IMR-90 (cell line): Measurements from ENCODE around the gene CERK. TPM values are rescaled to one million over a fixed set of nuclear protein-coding genes. Genes with fewer than 3 reads are reported as not detected.

Experiments
- ATAC-seq: fragments of 200-7000 bp; cut with Tn5 transposase; 2 replicates; pipeline ENCODE4 v1.9.1; 2020; ENCODE audit warnings: low read depth, mild to moderate bottlenecking, moderate library complexity
- BruUV-seq: library from RNA; stranded (reverse); fragments of 400-500 nt; replicated peaks from 2 replicates; lab custom pipeline; 2021; lab: Mats Ljungman, UMichigan
- CTCF ChIA-PET: fragments of 300-600 bp; formaldehyde crosslinking; extraction: SDS; loops from one replicate; lab custom pipeline; 2021; ENCODE audit warnings: antibody characterized with exemption; lab: Yijun Ruan, JAX
- POLR2A ChIA-PET: fragments of 300-600 bp; sonication (Branson Sonifier 250); formaldehyde crosslinking; loops from one replicate; lab custom pipeline; 2022; ENCODE audit warnings: antibody characterized with exemption; ENCODE audit not compliant: unreplicated experiment; lab: Charles Lee
- DNase-seq: peaks from one replicate; pipeline ENCODE4 v3.0.0; 2013
- H2AFZ ChIP-seq: replicated peaks from 2 replicates; pipeline ENCODE3; 2013; ENCODE audit warnings: low read length, mild to moderate bottlenecking; ENCODE audit not compliant: poor library complexity
- H2AK5ac ChIP-seq: 2 replicates; pipeline ENCODE4 v1.6.1; 2013; ENCODE audit warnings: low read depth, low read length, inconsistent platforms
- H2AK9ac ChIP-seq: replicated peaks from 2 replicates; pipeline ENCODE3; 2013; ENCODE audit warnings: mild to moderate bottlenecking, low read depth, low read length, moderate library complexity; ENCODE audit not compliant: poor library complexity
- H2BK120ac ChIP-seq: 2 replicates; pipeline ENCODE4 v1.6.1; 2013; ENCODE audit warnings: low read depth, low read length, inconsistent platforms
- H2BK15ac ChIP-seq: 3 replicates; pipeline ENCODE4 v1.6.1; 2013; ENCODE audit warnings: low read depth, low read length, inconsistent platforms
- H2BK20ac ChIP-seq: 2 replicates; pipeline ENCODE4 v1.6.1; 2013; ENCODE audit warnings: low read depth, mild to moderate bottlenecking, inconsistent platforms, low read length, moderate library complexity
- H2BK5ac ChIP-seq: 2 replicates; pipeline ENCODE4 v1.6.1; 2013; ENCODE audit warnings: mild to moderate bottlenecking, low read depth, low read length, inconsistent platforms; ENCODE audit not compliant: poor library complexity, severe bottlenecking
- H3K14ac ChIP-seq: replicated peaks from 2 replicates; pipeline ENCODE4 v1.6.1; 2013; ENCODE audit warnings: low read depth, low read length, inconsistent platforms
- H3K18ac ChIP-seq: 2 replicates; pipeline ENCODE4 v1.6.1; 2013; ENCODE audit warnings: low read depth, low read length, control low read depth
- H3K23ac ChIP-seq: 2 replicates; pipeline ENCODE4 v1.6.1; 2013; ENCODE audit warnings: low read depth, low read length, inconsistent platforms
- H3K27ac ChIP-seq: 2 replicates; pipeline ENCODE4 v1.5.1; 2013; ENCODE audit warnings: mild to moderate bottlenecking, control low read depth, low read length; ENCODE audit not compliant: insufficient read depth
- H3K27me3 ChIP-seq: 2 replicates; pipeline ENCODE4 v1.6.1; 2013; ENCODE audit warnings: low read length; ENCODE audit not compliant: control insufficient read depth, insufficient read depth
- H3K36me3 ChIP-seq: 2 replicates; pipeline ENCODE4 v1.6.1; 2013; ENCODE audit warnings: low read length, mixed read lengths; ENCODE audit not compliant: control insufficient read depth, insufficient read depth
- H3K4ac ChIP-seq: 2 replicates; pipeline ENCODE4 v1.6.1; 2013; ENCODE audit warnings: low read depth, low read length, inconsistent platforms
- H3K4me1 ChIP-seq: 2 replicates; pipeline ENCODE4 v1.6.1; 2013; ENCODE audit warnings: low read length, mixed read lengths; ENCODE audit not compliant: control insufficient read depth, insufficient read depth
- H3K4me2 ChIP-seq: 2 replicates; pipeline ENCODE4 v1.6.1; 2013; ENCODE audit warnings: low read depth, mild to moderate bottlenecking, control low read depth, low read length, moderate library complexity
- H3K4me3 ChIP-seq: 2 replicates; pipeline ENCODE4 v1.5.1; 2013; ENCODE audit warnings: low read depth, mild to moderate bottlenecking, control low read depth, low read length, moderate library complexity; ENCODE audit not compliant: insufficient read depth
- H3K56ac ChIP-seq: 2 replicates; pipeline ENCODE4 v1.6.1; 2013; ENCODE audit warnings: low read length, inconsistent platforms; ENCODE audit not compliant: insufficient read depth; ENCODE audit errors: extremely low read depth
- H3K79me1 ChIP-seq, 2 experiments: 2 replicates each; pipeline ENCODE4 v1.6.1; 2013; ENCODE audit warnings: low read length in 2 of 2, inconsistent platforms in 1 of 2, low read depth in 1 of 2
- H3K9ac ChIP-seq: 2 replicates; pipeline ENCODE4 v1.6.1; 2013; ENCODE audit warnings: low read depth, low read length, control low read depth
- H3K9me1 ChIP-seq: 2 replicates; pipeline ENCODE4 v1.6.1; 2013; ENCODE audit warnings: low read length, inconsistent platforms; ENCODE audit not compliant: insufficient read depth
- H3K9me3 ChIP-seq: 2 replicates; pipeline ENCODE4 v1.6.1; 2013; ENCODE audit warnings: low read length; ENCODE audit not compliant: control insufficient read depth, insufficient read depth
- H4K20me1 ChIP-seq: 2 replicates; pipeline ENCODE4 v1.6.1; 2013; ENCODE audit warnings: low read length, inconsistent platforms; ENCODE audit not compliant: insufficient read depth
- H4K5ac ChIP-seq: 2 replicates; pipeline ENCODE4 v1.6.1; 2013; ENCODE audit warnings: mild to moderate bottlenecking, low read depth, low read length, control low read depth
- H4K8ac ChIP-seq, 2 experiments: 2 replicates each; pipeline ENCODE4 v1.6.1; 2013; ENCODE audit warnings: low read depth in 2 of 2, low read length in 2 of 2, control low read depth in 1 of 2, inconsistent platforms in 1 of 2
- H4K91ac ChIP-seq: 2 replicates; pipeline ENCODE4 v1.6.1; 2013; ENCODE audit warnings: low read depth, low read length, inconsistent platforms; ENCODE audit not compliant: insufficient read depth
- BHLHE40 ChIP-seq: fragments of 150-350 bp; IDR thresholded peaks from 2 replicates; pipeline ENCODE4 v1.6.1; 2016; ENCODE audit warnings: mild to moderate bottlenecking, low read depth, low read length
- CEBPB ChIP-seq: IDR thresholded peaks from 2 replicates; pipeline ENCODE4 v1.6.1; 2012; ENCODE audit warnings: low read depth, low read length, improper control_type of control experiment
- FOS ChIP-seq: fragments of 150-350 bp; IDR thresholded peaks from 2 replicates; pipeline ENCODE4 v1.6.1; 2016; ENCODE audit warnings: low read depth, low read length
- MAFK ChIP-seq: IDR thresholded peaks from 2 replicates; pipeline ENCODE4 v1.6.1; 2012; ENCODE audit warnings: low read depth, low read length, improper control_type of control experiment
- MXI1 ChIP-seq: IDR thresholded peaks from 2 replicates; pipeline ENCODE4 v1.6.1; 2012; ENCODE audit warnings: low read depth, mild to moderate bottlenecking, low read length, moderate library complexity, borderline replicate concordance
- POLR2A ChIP-seq: IDR thresholded peaks from 2 replicates; pipeline ENCODE4 v1.6.1; 2012; ENCODE audit warnings: mild to moderate bottlenecking, low read depth, low read length
- RAD21 ChIP-seq: IDR thresholded peaks from 2 replicates; pipeline ENCODE4 v1.6.1; 2012; ENCODE audit warnings: low read length, improper control_type of control experiment
- RCOR1 ChIP-seq: IDR thresholded peaks from 2 replicates; pipeline ENCODE4 v1.6.1; 2012; ENCODE audit warnings: mild to moderate bottlenecking, low read length, improper control_type of control experiment; ENCODE audit not compliant: insufficient replicate concordance
- SMC3 ChIP-seq: fragments of 150-350 bp; IDR thresholded peaks from 2 replicates; pipeline ENCODE4 v1.6.1; 2016; ENCODE audit warnings: low read depth, mild to moderate bottlenecking, antibody characterized with exemption, low read length, moderate library complexity
- WGBS, 2 experiments: methylation state at CpG; one replicate each; pipeline versions ENCODE4 v1.1.5 to v1.1.7; 2013; ENCODE audit warnings: missing lambda C conversion rate in 2 of 2; ENCODE audit not compliant: insufficient read length in 1 of 2; ENCODE audit errors: extremely low coverage in 2 of 2; 5-methylcytosine and 5-hydroxymethylcytosine counted together
- dilution Hi-C: fragments of 300-500 bp; cut with HindIII; formaldehyde crosslinking; loops from one replicate; pipeline ENCODE4 v1.14.3; 2018; ENCODE audit warnings: low sequenced_read_pairs; ENCODE audit not compliant: unreplicated experiment
- in situ Hi-C: fragments of 300-500 bp; cut with MboI; formaldehyde crosslinking; loops from 3 replicates; pipeline ENCODE4 v1.14.3; 2019; ENCODE audit warnings: low sequenced_read_pairs, inconsistent platforms, mixed read lengths
- intact Hi-C: fragments of 100-400 bp; cut with micrococcal nuclease; formaldehyde crosslinking; loops from 2 replicates; pipeline ENCODE4 v1.10.0; 2022
- polyA plus RNA-seq, 3 experiments: library from polyadenylated mRNA; depleted of rRNA; stranded (reverse); fragments of >200 nt; gene quantifications; 2 replicates each; pipeline ENCODE4 v1.2.3, GENCODE V29; 2012; ENCODE audit warnings: low replicate concordance in 1 of 3
- total RNA-seq: library from RNA; depleted of rRNA; stranded (reverse); fragments of >200 nt; gene quantifications from 2 replicates; pipeline ENCODE4 v1.2.3, GENCODE V29; 2012
- TF ChIP-seq, protein P1 (sequence below): fragments of 150-350 bp; IDR thresholded peaks from 2 replicates; pipeline ENCODE4 v1.6.1; 2016; ENCODE audit warnings: low read depth, mild to moderate bottlenecking, low read length, moderate library complexity, borderline replicate concordance

Gene CERK
- total and polyA plus RNA-seq, 2 of the 4 experiments (the other 2 are of a cell fraction) = 25.3 to 38.7 TPM

DNA sequence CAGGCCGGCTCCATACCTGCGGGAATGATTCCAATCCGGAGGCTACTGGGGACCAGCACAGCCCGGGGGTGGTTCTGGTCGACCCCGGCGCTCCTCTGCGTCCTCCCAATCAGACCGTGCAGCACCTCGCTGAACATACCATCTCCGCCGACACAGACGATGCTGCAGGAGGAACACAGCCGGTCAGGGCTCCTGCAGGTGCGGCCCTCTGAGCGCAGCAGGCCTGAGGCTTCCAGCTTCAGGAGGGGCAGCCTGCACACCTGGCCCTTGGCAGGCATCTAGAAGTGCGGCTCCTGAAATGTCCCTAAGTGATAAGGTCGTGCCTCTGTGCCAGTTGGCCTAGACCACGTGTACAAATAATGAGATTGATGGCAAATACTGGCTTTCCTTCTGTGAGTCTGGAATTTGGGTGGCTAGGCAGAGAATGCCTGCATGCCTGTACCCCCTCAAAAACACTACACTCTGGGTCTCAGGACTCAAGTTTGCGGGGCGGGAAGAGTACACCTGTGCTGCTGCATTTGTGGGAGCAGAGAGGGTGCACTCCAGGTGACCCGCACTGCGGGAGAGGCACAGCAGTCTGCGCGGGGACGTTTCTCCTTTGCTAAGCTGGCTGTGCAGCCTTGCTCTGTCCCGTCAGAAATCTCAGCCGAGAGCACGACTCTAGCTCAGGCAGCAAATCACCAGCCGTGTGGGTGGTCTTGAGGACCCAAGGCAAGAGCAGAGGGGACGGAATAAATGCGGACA, 30.1 kb downstream of the CERK start:
- Histone ChIP-seq H3K4me2 (no peak overlapping the region), H3K18ac (no peak overlapping the region), H2BK20ac (no peak overlapping the region), H3K4ac (no peak overlapping the region), H2AK9ac (no peak overlapping the region), H4K5ac (no peak overlapping the region), H2BK120ac (no peak overlapping the region), H3K9me3 (no peaks in the 10 kb centered on the region), H2AFZ (no peak overlapping the region), H3K9ac (no peak overlapping the region), H3K14ac (no peak overlapping the region), H3K9me1 (peaks cover 8% of the 10 kb centered on the region; the same call in 1 of the 2 replicates), H3K36me3 (peaks cover 67% of the 10 kb centered on the region), H4K20me1 (peaks cover 14% of the 10 kb centered on the region), H3K4me3 (no peak overlapping the region), H3K4me1 (no peaks in the 10 kb centered on the region), H4K8ac (no peak overlapping the region), H2AK5ac (no peak overlapping the region), H3K27ac (no peak overlapping the region), H3K27me3 (no peaks in the 10 kb centered on the region), H3K56ac (no peak overlapping the region), H2BK5ac (no peak overlapping the region), H3K23ac (no peak overlapping the region), H3K79me1 (peaks cover 19 to 39% of the 10 kb centered on the region in 2 experiments), H4K91ac (no peak overlapping the region), H2BK15ac (no peak overlapping the region)
- 96% methylated on average over 24 of the region's 32 CpGs; no CpG with 5 or more reads in 1 of the 2 experiments for WGBS, 2 experiments
- BruUV-seq = no TSS peak
- POLR2A ChIA-PET = no interaction called here
- dilution Hi-C loops = no loop called here
- CTCF ChIA-PET = no interaction called here
- ATAC-seq (no peak), DNase-seq (no peak)
- in situ Hi-C loops = no loop called here
- intact Hi-C loops = no loop called here
- TF ChIP-seq POLR2A (no peak), RCOR1 (no peak), FOS (no peak), BHLHE40 (no peak), SMC3 (no peak), RAD21 (no peak), MAFK (no peak), CEBPB (no peak), MXI1 (no peak)
- TF ChIP-seq, protein P1, sequence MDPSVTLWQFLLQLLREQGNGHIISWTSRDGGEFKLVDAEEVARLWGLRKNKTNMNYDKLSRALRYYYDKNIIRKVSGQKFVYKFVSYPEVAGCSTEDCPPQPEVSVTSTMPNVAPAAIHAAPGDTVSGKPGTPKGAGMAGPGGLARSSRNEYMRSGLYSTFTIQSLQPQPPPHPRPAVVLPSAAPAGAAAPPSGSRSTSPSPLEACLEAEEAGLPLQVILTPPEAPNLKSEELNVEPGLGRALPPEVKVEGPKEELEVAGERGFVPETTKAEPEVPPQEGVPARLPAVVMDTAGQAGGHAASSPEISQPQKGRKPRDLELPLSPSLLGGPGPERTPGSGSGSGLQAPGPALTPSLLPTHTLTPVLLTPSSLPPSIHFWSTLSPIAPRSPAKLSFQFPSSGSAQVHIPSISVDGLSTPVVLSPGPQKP = no peak
